Measurements from ENCODE around the gene ABCB1. TPM values are rescaled to one million over a fixed set of nuclear protein-coding genes. Genes with fewer than 3 reads are reported as not detected.

Gene ABCB1
- polyA plus RNA-seq, 1 donor from 2014 or later = 1.6 TPM

DNA sequence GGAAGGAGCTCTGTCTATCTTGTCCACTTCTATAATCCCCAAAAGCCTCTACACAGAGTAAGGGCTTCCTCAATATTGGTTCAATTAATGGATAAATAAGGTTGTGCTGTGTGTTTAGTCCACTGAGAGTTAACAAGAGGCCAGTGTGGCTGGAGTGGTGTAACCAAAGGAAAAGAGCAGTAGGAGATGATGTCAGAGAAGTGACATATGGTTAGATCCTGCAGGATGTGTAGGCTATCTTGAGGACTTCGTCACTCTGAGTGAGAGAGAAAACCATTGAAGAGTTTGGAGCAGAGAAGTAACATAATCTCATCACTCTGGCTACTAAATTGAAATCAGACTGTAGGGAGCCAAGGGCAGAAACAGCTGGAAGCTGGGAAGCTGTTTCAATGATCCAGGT, 14.5 kb upstream of the ABCB1 start:
- TF ChIP-seq POLR2AphosphoS5 (IDR thresholded peaks at IDR 0.05) (no peak), EP300 (conservative IDR thresholded peaks at IDR 0.05; ENCODE audit: poor library complexity, severe bottlenecking) (no peak), RAD21 (conservative IDR thresholded peaks at IDR 0.05) (no peak), TAF1 (IDR thresholded peaks at IDR 0.05; ENCODE audit: low read depth) (no peak), EZH2 (IDR thresholded peaks at IDR 0.05; ENCODE audit: borderline replicate concordance, insufficient read depth, low read length, poor library complexity, severe bottlenecking) (no peak), SMC3 (conservative IDR thresholded peaks at IDR 0.05; ENCODE audit: poor library complexity) (no peak), MXI1 (conservative IDR thresholded peaks at IDR 0.05; ENCODE audit: poor library complexity, severe bottlenecking) (no peak), CTCF (IDR thresholded peaks at IDR 0.05; ENCODE audit: poor library complexity, severe bottlenecking) (no peak)
- TF ChIP-seq, protein P1, sequence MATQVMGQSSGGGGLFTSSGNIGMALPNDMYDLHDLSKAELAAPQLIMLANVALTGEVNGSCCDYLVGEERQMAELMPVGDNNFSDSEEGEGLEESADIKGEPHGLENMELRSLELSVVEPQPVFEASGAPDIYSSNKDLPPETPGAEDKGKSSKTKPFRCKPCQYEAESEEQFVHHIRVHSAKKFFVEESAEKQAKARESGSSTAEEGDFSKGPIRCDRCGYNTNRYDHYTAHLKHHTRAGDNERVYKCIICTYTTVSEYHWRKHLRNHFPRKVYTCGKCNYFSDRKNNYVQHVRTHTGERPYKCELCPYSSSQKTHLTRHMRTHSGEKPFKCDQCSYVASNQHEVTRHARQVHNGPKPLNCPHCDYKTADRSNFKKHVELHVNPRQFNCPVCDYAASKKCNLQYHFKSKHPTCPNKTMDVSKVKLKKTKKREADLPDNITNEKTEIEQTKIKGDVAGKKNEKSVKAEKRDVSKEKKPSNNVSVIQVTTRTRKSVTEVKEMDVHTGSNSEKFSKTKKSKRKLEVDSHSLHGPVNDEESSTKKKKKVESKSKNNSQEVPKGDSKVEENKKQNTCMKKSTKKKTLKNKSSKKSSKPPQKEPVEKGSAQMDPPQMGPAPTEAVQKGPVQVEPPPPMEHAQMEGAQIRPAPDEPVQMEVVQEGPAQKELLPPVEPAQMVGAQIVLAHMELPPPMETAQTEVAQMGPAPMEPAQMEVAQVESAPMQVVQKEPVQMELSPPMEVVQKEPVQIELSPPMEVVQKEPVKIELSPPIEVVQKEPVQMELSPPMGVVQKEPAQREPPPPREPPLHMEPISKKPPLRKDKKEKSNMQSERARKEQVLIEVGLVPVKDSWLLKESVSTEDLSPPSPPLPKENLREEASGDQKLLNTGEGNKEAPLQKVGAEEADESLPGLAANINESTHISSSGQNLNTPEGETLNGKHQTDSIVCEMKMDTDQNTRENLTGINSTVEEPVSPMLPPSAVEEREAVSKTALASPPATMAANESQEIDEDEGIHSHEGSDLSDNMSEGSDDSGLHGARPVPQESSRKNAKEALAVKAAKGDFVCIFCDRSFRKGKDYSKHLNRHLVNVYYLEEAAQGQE (IDR thresholded peaks at IDR 0.05; ENCODE audit: borderline replicate concordance) = no peak
- Histone ChIP-seq H3K79me2 (replicated peaks; ENCODE audit: insufficient read depth, low read length) (no peaks in the 10 kb centered on the region), H3K9me2 (ENCODE audit: insufficient read depth, low read length) (no peaks in the 10 kb centered on the region), H4K20me1 (ENCODE audit: insufficient read depth) (no peaks in the 10 kb centered on the region), H3F3A (ENCODE audit: insufficient read depth, low read length, poor library complexity, severe bottlenecking) (no peaks in the 10 kb centered on the region), H3K27me3 (ENCODE audit: insufficient read depth, low read depth, low read length) (no peaks in the 10 kb centered on the region), H3K9ac (ENCODE audit: low read length) (no peak overlapping the region), H3K27ac (ENCODE audit: low read length) (no peak overlapping the region), H3K9me3 (ENCODE audit: low read length) (no peaks in the 10 kb centered on the region), H2AFZ (ENCODE audit: low read depth, low read length) (no peak overlapping the region), H3K4me2 (ENCODE audit: low read length) (no peak overlapping the region), H3K36me3 (ENCODE audit: insufficient read depth, low read length) (no peaks in the 10 kb centered on the region), H3K4me3 (ENCODE audit: low read length) (no peak overlapping the region)

GRCh38 chr7:87609916-87610315, 9.2 kb upstream of the ABCB1 start:
- Histone ChIP-seq H3K4me3 (ENCODE audit: low read length) (no peak overlapping the region), H3K9me2 (ENCODE audit: insufficient read depth, low read length) (no peaks in the 10 kb centered on the region), H3K4me2 (ENCODE audit: low read length) (no peak overlapping the region), H3K27me3 (ENCODE audit: insufficient read depth, low read depth, low read length) (no peaks in the 10 kb centered on the region), H3K79me2 (replicated peaks; ENCODE audit: insufficient read depth, low read length) (no peaks in the 10 kb centered on the region), H3K27ac (ENCODE audit: low read length) (no peak overlapping the region), H4K20me1 (ENCODE audit: insufficient read depth) (no peaks in the 10 kb centered on the region), H3K9ac (ENCODE audit: low read length) (no peak overlapping the region), H2AFZ (ENCODE audit: low read depth, low read length) (no peak overlapping the region), H3F3A (ENCODE audit: insufficient read depth, low read length, poor library complexity, severe bottlenecking) (no peaks in the 10 kb centered on the region), H3K36me3 (ENCODE audit: insufficient read depth, low read length) (no peaks in the 10 kb centered on the region), H3K9me3 (ENCODE audit: low read length) (no peaks in the 10 kb centered on the region)
- no peak for TF ChIP-seq CTCF (IDR thresholded peaks at IDR 0.05; ENCODE audit: poor library complexity, severe bottlenecking)
- TF ChIP-seq POLR2AphosphoS5 (IDR thresholded peaks at IDR 0.05) = no peak
- TF ChIP-seq, protein P1 (IDR thresholded peaks at IDR 0.05; ENCODE audit: borderline replicate concordance) = no peak
- no peak for TF ChIP-seq EZH2 (IDR thresholded peaks at IDR 0.05; ENCODE audit: borderline replicate concordance, insufficient read depth, low read length, poor library complexity, severe bottlenecking)
- TF ChIP-seq EP300 (conservative IDR thresholded peaks at IDR 0.05; ENCODE audit: poor library complexity, severe bottlenecking) = no peak
- TF ChIP-seq TAF1 (IDR thresholded peaks at IDR 0.05; ENCODE audit: low read depth) = no peak
- TF ChIP-seq RAD21 (conservative IDR thresholded peaks at IDR 0.05) = no peak
- no peak for TF ChIP-seq MXI1 (conservative IDR thresholded peaks at IDR 0.05; ENCODE audit: poor library complexity, severe bottlenecking)
- no peak for TF ChIP-seq SMC3 (conservative IDR thresholded peaks at IDR 0.05; ENCODE audit: poor library complexity)

All from neural cell (in vitro differentiated cells).